RPMI8226 (cell line): ENCODE measurements around the gene ATP5IF1.

Source experiments
- DNase-seq: peaks from one replicate; pipeline ENCODE4 v3.0.0-alpha.2; 2015

ATP5IF1 gene

DNA sequence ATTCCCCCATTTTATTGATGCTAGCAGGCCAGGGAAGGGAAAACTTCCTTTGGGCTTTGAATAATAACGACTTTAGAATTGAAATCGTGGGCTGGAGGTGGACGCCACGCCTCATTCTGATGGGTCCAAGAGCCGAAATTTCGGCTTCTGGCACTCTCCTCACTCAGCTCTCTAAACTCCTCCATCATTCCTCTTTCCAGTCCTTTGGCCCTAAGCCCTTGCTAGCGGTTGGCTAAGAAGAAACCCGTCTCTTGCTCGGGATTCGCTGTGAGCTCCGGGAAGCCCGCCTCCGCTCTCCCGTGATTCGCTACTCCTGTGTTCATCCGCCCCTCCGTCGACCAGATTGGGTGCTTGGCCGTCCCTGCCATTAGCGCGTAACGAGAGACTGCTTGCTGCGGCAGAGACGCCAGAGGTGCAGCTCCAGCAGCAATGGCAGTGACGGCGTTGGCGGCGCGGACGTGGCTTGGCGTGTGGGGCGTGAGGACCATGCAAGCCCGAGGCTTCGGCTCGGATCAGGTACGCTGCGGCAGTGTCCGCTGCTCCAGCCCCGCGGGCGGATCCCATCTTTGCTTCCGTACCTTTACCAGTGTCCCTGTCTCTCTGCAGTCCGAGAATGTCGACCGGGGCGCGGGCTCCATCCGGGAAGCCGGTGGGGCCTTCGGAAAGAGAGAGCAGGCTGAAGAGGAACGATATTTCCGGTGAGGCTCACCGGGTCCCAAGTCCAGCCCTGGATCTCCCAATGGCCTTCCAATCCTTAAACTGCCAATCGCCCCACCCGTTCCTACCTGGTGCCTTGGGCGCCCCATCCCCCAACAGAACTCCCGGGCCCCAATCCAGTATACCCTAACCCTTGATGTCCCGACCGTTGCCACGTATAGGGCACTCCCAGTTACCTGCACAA lies at the start of gene ATP5IF1:
TSS of gene ATP5IF1 (plus strand) at position 370 of the 901 bp plus-strand sequence. CDS start at position 430, 60 bp downstream.
- DNase-seq: peak; percentile 99

DNA sequence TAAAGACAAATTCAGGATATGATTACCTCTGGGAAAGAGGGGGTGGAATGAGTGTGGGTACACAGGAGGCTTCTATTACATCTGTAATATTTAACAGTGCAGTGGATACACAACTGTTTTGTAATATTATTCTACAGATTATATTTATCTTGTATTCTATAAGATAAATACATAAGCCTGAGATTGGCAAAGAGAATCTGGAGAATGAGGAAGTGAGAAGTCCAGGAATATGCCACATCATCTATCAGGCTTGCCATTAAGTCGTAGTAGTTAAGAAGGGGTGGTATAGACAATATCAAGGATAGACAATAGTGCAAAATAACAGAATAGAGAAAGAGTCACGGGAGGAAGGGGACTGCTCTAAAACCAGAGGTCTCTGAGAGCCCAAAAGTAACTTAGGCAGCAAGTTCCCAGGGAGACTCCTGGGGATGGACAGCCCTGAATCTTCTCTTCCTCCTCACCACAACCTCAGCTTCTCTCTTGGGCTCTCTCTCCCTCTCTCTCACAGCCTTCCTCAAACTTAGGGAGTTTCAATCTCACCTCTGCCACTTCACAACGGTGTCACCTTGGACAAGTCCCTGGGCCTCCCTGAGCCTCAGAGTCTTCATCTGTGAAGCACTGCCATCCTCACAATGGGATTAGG lies 45.5 kb upstream of the ATP5IF1 start:
- DNase-seq: peak; percentile 20

DNA sequence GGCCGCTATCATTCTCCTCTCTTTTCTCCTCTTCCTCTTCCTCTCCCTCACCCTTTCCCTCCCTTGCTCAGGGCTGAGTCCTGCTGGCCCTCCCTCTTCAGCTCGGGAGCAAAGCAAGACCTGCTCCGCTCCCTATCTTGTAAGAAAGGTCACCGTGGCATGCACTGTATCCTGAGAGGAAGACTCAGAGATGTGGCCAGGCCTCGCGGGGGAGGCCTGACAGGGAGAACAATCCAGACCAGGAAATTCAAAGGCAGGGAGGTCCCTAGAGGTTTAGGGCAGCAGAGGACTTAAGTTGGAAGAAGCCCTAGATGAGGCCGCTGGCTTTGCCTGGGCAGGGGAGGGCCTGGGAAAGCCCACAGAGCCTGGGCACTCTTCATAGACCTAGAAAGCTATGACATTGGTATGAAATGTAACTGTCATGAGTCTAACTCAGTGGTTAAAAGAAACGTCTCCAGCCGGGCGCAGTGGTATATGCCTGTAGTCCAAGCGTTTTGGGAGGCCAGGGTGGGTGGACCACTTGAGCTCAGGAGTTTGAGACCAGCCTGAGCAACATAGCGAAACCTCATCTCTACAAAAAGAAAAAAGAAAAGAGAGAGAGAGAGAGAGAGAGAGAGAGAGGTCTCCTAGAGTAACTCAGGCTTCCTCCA lies 44.8 kb upstream of the ATP5IF1 start:
- DNase-seq: no peak

DNA sequence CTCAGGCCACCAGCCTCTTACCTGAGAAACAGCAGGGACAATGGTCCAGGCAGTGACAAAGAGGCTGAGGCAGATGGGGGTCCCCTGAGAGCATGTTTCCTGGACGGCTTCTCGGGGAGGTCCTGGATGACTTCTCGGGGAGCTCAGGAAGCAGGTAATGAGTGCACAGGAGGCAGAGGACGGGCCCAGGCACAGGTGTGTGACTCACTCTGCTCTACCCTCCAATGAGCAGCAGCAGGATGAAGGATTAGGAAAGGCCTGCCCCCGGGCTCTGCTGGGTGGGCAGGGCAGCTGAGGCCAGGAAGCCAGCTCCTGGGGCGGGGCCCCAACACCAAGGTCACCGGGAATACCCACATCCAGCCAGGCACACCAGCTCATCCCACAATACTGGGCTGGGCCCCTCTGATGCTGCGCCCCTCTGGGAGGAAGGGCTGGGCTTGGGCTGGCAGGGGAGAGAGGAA lies 42.2 kb upstream of the ATP5IF1 start:
- no peak for DNase-seq

DNA sequence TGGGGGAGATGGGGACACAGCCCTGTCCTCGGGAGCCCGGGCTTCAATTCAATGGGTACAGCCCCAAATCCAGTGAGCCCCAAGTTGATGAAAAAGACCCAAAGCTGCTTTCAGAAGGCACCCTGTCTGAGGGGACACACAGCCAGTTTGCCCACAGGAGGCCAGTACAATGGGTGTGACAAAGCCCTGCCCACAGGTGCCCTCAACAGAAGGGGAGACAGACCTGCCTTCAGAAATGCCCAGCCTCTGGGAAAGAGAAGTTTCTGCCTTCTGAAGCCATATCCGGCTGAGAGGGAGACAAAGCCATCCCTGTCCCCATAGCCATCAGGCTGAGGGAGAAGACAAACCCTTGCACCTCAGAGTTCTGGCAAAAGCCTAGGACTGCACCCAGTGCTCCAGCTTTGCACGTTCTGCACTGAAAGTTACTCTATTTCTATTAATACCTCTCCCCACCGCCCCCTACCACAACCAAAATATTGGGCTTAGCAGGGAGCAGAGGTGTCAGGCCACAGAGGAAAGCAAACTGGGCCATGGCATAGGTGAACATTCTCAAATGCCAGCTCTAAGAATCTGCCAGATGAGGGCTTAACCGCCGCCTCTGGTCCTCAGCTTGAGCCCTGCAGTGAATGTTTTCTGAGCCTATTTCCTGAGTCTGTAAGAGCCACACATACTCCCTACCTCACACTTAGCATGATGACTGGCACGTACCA lies 41.4 kb upstream of the ATP5IF1 start:
- no peak for DNase-seq

DNA sequence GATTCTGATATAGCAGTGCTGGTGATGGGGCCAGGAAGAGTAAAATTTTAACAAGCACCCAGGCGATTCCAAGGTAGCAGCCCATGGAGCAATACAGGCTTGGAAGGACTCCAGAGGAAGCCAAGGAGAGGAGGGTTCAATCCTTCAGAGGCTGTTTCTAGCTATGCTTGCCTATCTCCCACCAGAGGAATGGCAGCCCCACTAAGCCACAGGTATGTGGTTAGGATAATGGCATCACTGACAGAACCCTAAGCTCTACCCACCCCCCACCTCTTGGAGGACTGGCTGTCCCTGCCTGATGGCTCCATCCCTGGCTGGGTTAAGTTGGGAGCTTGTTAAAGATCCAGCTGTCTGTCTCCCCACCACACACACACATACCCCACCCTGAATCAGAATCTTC lies 40.1 kb upstream of the ATP5IF1 start:
- no peak for DNase-seq

DNA sequence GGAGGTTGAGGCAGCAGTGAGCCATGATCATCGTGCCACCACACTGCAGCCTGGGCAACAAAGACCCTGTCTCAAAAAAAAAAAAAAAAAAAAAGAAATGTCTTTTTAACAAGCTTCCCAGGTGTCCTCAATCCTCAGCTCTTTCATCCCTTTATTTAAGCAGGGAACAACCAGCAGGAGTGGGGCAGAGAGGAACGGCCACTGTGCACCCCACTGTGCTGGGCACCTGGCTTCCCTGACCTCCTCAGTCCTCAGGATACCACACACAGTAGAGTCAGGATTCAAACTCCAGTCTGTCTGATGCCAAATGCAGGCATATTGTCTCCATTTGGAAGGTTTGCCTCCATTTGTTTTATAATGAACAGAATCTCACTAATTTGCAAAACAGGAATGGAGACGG lies 39.6 kb upstream of the ATP5IF1 start:
- no peak for DNase-seq

DNA sequence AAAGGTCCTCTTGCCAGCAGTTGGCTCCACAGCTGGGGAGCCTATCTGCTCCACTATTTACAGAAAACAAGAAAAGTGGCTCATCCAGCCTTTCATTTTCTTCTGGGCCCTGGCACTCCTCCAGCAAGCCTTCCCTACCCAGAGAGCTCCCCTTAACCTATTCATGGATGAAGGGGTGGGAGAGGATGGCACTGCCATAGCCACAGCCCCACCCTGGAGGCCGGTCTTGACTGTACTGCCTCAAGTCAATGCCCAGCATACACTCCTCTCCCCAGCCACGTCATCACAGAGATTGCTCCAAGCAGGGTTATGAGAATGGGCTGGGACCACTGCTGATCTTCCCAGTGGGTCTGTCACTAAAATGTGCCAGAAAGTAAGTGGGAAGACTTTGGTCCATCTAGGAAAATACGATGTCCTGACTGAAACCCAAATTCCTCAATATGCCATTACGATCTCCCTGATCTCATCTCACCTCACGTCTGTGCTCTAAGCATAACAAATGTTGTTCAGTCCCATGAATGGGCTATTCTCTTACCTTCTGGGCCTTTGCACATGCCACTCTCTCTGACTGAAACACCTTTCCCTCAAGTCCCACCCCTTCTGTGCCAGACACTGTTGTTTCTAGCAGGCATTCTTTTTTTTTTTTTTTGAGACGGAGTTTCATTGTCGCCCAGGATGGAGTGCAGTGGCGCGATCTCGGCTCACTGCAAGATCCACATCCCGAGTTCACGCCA lies 38.1 kb upstream of the ATP5IF1 start:
- DNase-seq: no peak

DNA sequence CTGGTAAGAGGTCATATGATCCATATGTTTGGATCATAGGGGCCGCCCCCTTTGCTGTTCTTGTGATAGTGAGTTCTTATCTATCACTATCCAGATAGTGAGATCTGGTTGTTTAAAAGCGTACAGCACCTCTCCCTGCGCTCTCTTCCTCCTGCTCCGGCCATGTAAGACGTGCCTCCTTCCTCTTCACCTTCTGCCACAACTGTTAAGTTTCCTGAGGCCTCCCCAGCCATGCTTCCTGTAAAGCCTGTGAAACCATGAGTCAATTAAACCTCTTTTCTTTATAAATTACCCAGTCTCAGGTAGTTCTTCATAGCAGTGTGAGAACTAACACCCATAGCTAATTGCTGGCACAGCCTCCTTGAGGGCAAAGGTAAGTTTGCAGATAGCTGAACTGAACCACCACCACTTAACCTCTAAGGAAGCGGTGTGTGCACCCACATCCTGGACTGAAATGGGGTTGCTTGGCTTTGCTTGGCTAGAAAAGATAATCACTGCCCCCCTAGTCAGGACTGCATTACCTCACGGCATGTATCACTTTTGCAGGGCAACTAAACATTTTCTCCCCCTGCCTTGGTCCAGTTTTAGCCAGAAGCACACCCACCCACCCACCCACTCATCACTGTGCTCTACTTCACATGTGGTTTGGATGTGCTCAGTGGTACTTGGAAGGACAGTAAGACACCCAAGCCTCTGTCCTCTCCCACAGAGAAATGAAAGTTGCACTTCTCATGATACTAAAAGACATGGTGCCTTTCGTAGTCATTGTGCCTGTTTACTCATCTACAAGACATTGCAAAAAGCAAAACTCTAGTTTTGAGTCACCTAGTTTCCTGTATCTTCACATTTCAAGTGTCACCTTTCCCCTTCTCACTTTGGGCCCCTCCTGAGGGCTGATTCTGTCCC lies 36.3 kb upstream of the ATP5IF1 start:
- DNase-seq: no peak

DNA sequence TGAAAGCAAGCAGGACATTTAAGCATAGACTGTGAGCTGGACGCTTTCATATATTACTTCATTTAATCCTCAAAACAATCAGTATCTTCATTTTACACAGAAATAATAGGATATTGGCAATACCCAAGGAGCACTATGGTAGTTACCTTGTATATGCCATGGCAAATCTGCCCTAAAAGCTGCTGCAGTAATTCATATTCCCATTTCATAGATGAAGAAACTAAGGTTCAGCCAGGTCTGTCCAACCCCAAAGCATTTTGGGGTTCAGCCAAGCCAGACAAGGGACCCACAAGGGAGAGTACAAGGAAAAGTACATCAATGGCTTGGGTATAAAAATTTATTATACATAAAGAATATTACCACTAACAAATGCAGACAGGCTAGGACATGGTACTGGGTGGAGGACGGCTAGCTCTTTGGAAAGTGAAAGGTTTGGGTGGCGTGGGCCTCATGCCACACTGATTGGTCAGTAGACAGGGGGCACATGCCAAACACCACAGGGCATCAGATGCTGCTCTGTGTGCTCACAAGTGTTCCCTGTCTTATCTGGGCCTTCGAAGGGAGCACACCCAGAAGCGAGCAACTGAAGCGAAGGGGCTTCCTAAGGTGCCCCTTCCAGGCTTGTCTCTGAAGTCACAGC lies 35.6 kb upstream of the ATP5IF1 start:
- no peak for DNase-seq

DNA sequence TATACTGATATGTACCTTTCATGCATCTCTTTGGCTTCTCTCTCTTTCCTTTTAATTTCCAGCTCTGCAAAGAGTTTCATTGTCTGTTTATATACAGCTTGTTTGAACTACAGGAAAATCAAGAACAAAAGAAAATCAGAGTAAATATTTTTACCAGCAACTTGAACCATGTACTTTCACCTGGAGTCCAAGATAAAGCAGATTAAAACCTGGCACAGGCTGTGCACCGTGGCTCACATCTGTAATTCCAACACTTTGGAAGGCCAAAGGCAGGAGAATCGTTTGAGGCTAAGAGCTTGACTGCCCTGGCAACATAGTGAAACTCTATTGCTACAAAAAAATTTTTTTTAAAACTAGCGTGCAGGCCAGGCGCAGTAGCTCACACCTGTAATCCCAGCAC lies 30.7 kb upstream of the ATP5IF1 start:
- no peak for DNase-seq

DNA sequence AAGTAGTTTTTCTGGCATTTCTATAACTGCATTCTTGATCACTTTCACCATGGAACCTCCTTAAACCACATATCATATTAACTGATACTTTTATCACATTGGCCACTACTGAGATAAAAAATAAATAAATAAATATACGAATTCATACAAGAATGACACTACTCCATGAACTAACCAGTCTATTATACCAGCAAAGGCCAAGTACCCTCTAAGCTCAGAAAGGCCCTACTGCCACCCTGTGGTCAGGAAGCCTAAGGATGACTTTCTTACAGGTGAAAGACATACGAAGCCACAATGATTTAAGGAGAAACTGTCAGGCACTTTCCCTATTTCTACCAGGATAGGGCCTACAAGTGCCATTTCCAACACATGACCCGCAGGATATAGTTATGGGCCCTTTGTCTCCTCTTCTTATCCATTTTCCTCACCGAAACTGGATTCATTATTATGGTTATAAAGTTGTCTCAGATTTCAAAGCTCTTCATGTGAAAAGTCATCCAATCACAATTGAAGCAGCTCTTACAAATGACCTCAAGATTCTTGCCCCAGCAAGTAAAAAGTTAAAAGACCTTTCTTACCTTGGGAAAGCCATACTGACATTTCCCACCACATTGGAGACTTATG lies 27.0 kb upstream of the ATP5IF1 start:
- peak; percentile 70 for DNase-seq

DNA sequence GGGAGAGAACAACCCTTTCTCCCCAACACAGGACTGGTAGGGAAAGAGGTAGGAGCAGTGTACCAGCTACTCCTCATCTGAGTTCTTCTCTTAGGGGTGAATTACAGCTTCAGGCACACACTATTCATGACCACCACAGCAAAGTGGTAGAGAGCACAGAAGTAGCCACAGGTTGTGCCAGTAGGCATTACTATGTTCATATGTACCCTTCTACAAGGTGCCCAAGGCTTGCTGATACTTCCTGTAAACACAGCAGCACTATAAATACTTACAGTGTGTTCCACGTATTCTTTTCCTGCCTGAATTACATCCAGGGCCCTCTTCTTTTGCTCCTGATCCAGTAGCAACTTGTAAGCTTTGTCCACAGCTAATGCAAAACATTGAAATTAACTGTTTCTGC lies 26.2 kb upstream of the ATP5IF1 start:
- no peak for DNase-seq

DNA sequence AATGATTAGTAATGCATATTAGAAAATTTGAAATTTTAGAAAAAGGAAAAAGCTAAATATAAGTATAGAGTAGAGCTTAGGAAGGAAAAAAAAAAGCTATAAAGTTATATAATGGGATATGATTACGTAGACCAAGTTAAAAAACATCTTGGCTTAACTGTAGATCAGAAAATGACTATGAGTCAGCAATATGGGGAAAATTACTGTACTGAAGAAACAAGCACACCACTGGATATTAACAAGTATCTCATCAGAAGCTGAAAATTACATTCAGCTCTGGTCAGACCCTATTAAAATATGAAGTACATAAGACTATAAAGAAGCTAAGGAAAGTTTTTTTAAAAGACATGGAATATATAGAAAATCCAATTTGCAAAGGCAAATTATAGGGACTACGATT lies 22.6 kb upstream of the ATP5IF1 start:
- DNase-seq: no peak

DNA sequence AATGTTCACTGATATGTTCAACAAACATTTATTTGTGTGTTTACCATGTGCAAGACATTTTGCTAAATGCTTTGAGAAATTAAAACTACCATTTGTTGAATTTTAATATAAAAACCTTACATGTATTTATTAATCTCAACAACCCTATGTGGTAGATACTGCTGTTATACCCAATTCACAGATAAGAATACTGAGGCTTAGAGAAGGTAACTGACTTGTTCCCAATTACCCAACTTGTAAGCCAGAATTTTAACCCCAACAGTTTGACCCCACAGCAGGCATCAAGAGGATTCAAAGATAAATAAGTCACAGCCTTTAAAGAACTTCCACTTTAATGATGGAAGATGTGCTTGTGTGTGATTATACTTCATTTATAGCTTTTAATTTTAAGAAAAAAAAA lies 6.8 kb upstream of the ATP5IF1 start:
- no peak for DNase-seq

DNA sequence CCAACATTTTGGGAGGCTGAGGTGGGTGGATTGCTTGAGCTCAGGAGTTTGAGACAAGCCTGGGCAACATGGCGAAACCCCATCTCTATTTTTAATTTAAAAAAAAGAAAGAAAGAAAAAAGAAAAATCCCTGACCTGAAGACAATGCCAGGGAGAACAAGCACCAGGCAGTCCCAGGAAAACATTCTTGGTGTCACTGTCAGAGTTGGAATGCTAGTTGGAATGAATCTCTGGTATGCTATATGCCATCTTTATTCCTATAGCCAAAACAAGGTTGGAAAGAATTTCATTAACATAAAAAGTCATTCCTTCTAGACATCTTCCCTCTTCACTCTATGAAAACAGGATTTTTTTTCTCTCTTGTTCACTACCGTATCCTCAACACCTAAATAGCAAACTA lies 5.9 kb upstream of the ATP5IF1 start:
- DNase-seq: no peak

DNA sequence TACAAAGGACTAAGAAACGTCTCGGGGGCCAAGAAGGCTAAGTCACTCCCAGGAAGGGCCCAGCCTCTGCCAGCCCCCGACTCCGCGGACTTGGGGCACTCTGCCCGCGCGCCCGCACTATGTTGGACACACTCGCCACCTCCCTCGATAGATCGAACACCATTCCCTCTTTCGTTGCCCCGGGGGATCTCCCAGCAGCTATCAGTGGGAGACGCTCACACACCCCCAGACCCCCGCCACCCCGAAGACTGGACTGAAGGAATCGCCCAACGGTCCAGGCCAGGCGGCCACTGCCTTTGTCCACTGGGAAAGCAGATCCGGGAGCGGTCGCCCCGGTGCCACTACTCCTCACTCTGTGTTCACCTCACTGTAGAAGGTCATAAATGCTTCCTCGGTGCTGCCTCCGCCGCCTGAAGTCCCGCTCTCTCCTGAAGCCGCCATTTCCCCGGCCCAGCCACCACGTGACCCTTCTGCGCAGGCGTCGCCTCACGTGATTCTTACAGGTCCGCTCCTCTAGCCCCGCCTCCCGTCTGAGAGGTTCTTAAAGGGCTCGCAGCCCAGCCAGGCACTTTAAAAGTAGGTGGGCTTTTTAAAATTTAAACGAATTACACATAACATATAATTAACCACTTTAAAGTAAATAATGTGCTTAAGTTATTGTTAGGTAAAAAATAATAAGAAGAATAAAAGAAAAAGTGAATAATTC lies 3.2 kb upstream of the ATP5IF1 start, which contains the start of gene DNAJC8:
TSS of gene DNAJC8 (minus strand) at position 472 of the 706 bp plus-strand sequence. CDS start at position 441, 31 bp downstream.
- peak; percentile 97 for DNase-seq

DNA sequence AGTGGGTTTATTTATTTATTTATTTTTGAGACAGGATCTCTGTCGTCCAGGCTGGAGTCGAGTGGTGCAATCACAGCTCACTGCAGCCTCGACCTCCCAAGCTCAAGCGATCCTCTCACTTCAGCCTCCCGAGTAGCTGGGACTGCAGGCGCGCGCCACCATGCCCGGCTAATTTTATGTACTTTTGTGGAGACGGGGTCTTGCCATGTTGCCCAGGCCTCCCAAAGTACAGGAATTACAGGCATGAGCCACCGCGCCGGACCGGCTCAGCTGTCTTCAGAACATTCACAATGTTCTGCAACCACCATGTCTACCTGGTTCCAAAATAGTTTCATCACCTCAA lies 2.7 kb upstream of the ATP5IF1 start:
- DNase-seq: no peak

DNA sequence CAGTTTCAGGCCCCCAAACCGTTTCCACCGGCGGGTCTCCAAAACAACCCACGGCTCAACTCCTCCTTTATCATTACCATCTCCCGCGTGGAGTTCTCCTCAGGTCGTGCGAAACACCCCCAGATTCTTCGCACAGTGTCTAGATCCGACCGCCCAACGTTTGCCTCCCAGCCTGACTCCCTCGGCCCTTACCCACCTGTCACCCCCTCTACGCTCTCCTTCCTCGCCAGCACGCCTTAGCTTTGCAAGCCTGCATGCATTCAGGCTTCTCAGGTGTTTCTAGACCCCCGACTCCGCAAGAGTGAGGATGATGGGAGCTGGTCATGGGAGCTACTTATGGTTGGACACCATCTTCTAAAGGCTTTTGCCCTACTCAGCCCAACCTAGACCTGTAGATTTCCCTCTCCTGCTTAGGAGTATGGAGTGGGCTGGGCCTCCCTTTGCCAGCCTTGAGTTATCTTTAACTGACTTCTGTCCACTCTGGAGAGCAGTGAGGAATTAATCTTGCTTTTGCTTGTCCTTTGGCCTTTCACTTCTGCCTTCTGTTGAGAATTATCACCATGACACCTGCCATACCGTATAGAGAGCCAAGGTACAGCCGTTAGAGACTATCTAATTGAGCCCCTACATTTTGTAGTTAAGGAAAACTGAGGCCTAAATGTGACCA lies 865 bp downstream of the ATP5IF1 start:
- DNase-seq: peak; percentile 25
